Activated T-helper 9 cell treated with anti-CD3 and anti-CD28 coated beads, Interleukin-2, amount 50 U/mL, for 16 hours (primary cell): Measurements from ENCODE around the gene AKR1C3.
"Not testable (repeated sequence)": the region's sequence is repeated elsewhere in the genome, so short reads cannot be mapped to it uniquely, and the experiment has no call there.

Experiments used
- DNase-seq: peaks from one replicate; pipeline ENCODE4 v3.0.0-alpha.2; 2020; ENCODE audit warnings: low read depth

AKR1C3 gene

DNA sequence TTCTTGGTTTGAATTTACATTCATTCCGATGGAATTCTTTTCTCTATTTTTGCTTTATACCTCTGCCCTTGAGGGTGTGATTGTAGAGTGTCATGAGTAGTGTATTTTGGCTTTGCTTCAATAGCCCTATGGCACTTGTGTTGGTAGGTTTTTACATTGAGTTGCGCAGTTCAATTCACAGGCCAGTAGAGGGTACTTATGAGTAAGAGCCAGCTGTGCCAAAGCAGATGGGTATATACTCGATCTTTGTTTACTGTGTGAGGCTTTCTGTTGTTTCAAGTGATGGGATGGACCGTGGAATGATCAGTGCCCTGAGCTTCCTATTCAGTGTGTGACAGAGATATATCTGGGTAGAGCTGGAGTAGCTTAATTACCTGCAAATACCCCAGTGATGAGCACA, 4.3 kb upstream of the AKR1C3 start:
- DNase-seq = no peak

- DNase-seq = no peak
Measured at GRCh38 chr10:5090551-5090950, 3.7 kb upstream of the AKR1C3 start.

- no peak for DNase-seq
Measured at GRCh38 chr10:5091196-5091595, 3.0 kb upstream of the AKR1C3 start.

DNA sequence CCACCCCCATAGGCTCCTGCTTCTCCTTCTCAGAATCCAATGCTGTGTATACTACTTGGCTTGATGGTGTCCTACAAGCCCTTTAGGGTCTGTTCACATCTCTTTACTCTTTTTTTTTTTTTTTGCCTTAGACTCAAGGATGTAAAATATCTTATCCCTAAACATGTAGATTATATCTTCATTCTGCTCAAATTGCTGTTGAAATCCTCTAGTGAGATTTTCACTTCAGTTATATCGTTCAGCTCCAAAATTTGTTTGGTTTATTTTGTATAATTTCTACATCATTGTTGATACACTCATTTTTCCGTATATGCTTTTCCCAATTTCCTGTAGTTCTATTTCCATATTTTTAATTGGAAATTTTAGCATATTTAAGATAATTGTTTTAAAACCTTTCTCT, 1.8 kb upstream of the AKR1C3 start:
- no peak for DNase-seq

GRCh38 chr10:5092848-5093790, 1.1 kb upstream of the AKR1C3 start:
- no peak for DNase-seq

DNA sequence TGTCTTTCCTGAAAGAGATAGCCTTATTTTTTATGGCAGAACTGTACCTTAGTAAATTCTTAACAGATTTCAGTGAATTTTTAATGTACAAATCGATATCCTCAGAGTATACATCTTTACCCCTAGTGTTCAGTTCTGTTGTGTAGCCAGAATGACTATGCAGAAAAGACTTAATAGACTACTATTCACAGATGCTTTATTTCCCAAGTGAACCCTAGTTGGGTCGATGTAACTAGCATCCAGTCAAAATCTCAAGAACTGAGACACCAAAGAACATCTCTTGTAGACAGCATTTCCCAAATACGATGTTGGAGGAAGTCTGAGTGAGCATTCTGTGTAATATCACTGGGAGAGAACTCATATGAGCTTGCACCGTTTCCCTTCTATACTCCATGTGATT, 1.5 kb downstream of the AKR1C3 start:
- no peak for DNase-seq

- DNase-seq = no peak
Measured at GRCh38 chr10:5096108-5096507, 1.9 kb downstream of the AKR1C3 start.

DNA sequence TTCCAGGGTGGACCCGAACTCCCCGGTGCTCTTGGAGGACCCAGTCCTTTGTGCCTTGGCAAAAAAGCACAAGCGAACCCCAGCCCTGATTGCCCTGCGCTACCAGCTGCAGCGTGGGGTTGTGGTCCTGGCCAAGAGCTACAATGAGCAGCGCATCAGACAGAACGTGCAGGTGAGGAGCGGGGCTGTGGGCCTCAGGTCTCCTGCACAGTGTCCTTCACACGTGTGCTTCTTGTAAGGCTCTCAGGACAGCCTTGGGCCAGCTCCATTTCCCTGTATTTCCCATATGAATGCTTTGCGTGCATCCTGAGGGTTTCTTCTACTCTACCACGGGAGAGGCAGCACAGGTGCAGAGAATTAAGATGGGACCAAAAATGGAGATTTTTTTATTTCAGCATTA, 8.3 kb downstream of the AKR1C3 start:
- DNase-seq = not testable (repeated sequence)

- no peak for DNase-seq
Measured at GRCh38 chr10:5103481-5103880, 9.3 kb downstream of the AKR1C3 start.

DNA sequence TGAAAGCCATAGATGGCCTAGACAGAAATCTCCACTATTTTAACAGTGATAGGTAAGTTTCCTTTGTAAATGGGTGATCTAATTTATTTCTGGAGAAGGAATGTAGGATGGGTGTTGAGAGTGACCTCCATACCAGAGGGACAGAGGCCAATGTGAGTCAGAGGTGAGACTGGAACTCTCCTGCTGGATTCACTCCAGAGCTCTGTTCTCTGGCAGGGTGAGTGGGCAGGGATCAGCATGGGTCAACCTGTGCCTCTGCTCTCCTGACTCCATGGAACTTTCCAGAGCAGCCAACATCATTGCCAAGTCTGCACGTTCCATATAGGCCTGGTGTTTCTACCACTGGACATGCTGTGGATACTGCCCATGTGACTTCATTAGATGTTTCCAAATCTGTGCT, 11.4 kb downstream of the AKR1C3 start:
- DNase-seq = no peak

DNA sequence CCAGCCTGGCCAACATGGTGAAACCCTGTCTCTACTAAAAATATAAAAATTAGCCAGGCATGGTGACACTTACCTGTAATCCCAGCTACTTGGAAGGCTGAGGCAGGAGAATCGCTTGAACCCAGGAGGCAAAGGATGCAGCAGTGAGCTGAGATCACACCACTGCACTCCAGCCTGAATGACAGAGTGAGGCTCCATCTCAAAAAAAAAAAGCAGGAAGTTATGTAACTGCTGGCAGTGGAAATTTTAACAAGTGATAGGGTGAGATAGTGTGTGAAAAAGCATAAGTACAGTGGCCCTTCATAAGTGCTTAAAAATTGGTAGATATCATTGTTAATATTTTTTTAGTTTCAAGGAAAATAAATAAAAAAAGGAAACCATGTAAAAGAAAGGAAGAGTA, 12.3 kb downstream of the AKR1C3 start:
- DNase-seq = no peak

DNA sequence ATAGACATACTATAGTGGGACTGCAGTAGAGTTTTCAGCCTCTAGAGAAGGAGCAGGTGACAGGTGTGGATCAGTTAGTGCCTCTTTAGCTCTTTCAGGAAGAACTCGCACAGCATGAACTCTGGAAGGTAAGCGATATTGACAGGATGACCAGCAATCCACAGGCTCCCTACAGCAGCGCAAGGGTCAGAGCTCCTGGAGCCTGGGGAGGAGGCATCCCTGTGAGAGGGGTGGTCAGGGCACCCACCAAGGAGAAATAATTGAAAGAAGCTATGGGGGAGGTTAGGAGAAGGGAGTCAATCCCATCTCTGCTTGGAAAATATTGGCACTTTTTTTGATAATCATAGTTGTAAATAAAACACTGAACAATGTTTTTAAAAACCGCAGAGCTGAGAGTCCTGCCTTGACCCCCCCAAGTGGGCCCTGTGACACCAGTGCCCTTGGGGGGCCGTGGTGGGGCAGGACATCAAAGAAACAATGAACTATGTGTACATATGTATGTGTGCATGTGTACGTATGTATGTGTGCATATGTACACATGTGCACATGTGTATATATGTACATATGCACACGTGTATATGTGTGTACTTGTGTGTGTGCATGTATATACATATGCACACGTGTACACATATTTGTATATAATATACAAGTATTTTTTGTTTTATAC, 13.8 kb downstream of the AKR1C3 start:
- DNase-seq = no peak

DNA sequence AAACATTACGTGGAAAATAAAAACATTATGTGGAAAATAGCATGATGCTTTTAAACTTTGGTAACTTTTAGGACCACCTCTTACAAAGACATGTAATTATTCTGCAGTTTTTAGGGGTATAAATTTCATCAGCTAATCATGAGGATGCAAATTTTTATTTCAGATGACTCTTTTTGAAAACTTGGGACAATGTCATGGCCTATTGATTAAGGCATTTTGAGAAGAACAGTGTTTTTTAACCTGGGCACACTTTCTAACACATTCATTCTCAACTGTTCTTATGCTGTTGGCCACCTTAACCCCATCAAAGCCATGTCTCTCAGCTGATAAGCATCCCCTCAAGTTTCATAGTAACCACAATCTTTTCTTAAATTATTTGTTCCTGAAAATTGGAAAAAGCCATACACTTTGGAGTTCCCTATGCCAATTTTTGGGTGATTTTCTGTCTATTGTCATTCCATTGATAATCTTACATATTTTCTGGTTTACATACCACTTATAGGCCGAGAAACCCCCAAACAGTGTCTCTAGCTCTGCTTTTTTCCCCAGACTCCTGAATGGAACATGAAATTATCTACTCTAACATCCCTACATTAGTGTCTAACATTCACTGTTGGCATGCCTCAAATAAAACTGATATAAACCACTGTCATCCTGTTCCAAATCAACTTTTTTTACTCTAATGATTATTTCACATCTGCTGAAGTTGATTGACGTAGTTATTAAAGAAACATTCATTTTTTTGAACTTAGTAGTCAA, 14.6 kb downstream of the AKR1C3 start:
- no peak for DNase-seq

DNA sequence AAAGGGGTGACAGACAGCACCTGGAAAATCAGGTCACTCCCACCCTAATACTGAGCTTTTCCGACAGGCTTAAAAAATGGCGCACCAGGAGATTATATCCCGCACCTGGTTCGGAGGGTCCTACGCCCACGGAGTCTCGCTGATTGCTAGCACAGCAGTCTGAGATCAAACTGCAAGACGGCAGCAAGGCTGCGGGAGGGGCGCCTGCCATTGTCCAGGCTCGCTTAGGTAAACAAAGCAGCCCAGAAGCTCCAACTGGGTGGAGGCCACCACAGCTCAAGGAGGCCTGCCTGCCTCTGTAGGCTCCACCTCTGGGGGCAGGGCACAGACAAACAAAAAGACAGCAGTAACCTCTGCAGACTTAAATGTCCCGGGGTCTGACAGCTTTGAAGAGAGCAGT, 15.6 kb downstream of the AKR1C3 start:
- DNase-seq = not testable (repeated sequence)

DNA sequence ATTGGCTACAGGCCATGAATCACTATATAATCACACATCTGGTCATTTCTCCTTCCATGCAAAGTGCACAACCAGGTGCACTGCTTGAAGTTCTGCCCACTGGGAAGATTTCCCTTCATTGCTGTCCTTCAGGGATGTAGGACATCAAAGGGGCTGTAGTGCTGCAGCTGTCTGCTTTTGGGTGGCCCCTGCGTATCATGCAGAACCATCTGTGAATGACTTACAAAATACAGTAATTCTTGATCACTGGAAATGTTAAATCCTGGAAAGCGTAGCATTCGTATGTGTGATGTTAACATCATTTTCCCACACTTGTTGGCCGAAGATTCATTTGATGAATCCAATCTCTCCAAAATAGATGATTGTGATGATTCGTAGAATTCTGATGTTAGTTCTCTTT, 22.4 kb downstream of the AKR1C3 start:
- DNase-seq = no peak

GRCh38 chr10:5117026-5117425, 22.8 kb downstream of the AKR1C3 start:
- DNase-seq = no peak

DNA sequence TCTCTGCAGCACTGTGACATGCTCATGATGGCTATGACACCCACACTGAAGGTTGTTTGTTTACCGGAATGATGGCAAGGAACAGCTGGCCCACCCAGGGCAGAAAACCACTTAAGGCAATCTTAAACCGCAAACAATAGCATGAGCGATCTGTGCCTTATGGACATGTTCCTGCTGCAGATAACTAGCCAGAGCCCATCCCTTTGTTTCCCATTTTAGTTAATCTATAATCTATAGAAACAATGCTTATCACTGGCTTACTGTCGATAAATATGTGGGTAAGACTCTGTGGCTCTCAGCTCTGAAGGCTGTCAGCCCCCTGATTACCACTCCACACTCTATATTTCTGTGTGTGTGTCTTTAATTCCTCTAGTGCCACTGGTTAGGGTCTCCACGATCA, 25.8 kb downstream of the AKR1C3 start:
- not testable (repeated sequence) for DNase-seq

- DNase-seq = no peak
Measured at GRCh38 chr10:5123886-5124285, 29.7 kb downstream of the AKR1C3 start.

DNA sequence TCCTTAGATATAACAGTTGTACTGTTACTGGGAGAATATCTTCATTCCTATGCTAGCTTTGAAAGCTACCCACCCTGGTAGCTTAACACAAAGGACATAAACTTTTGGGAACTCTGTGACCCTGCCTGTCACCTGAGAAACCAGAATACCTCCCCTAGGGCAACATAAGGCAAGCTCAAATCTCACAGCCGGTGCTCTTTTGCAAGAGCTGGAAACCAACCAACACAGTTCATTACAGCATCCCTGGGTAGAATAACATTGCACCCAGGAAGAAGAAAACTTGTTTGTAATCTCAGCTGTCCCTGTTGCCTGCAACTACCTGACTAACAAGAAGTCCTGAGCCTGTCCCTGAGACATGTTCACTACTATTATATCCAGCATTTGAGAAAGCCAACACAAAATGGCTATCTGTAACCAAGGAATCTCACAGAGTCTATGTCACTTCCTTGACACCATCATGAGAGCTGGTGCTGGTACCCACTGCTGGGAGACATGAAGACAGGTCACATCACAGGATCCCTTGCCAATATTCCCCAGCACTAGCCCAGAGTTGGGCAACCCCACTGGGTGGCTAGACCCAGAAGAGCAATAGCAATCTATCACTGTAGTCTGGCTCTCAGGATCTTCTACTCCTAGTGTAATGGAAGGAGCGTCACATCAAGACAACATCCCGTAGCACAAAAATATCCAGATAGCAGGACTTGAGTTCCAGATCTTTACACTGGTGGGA, 31.3 kb downstream of the AKR1C3 start:
- DNase-seq = no peak

- no peak for DNase-seq
Measured at GRCh38 chr10:5135581-5135980, 41.4 kb downstream of the AKR1C3 start.

- no peak for DNase-seq
Measured at GRCh38 chr10:5136468-5137087, 42.4 kb downstream of the AKR1C3 start.

GRCh38 chr10:5137699-5138098, 43.5 kb downstream of the AKR1C3 start:
- DNase-seq = not testable (repeated sequence)
